Measurements from ENCODE around the gene PON1. TPM values are rescaled to one million over a fixed set of nuclear protein-coding genes. Genes with fewer than 3 reads are reported as not detected.

The PON1 gene
- total RNA-seq, 3 donors from 2014 or later: not detected

- Histone ChIP-seq H3K9me3 (no peaks in the 10 kb centered on the region), H3K4me1 (ENCODE audit: low read depth) (no peaks in the 10 kb centered on the region), H3K36me3 (ENCODE audit: low read depth) (no peaks in the 10 kb centered on the region), H3K4me3 (no peak overlapping the region)
- no peak for TF ChIP-seq CTCF (IDR thresholded peaks at IDR 0.05)
- intact Hi-C loops (cut with DNase I, micrococcal nuclease): no loop called here
- DNase-seq (no peak), ATAC-seq (no peak)
These were observed 58.7 kb downstream of the PON1 start for GRCh38 chr7:95265634-95266033.

- no peak for TF ChIP-seq CTCF (IDR thresholded peaks at IDR 0.05)
- DNase-seq (no peak), ATAC-seq (no peak)
- no peaks in the 10 kb centered on the region for H3K36me3 ChIP-seq (ENCODE audit: low read depth)
- H3K4me3 ChIP-seq: no peak overlapping the region
- intact Hi-C loops (cut with DNase I, micrococcal nuclease): no loop called here
- no peaks in the 10 kb centered on the region for H3K9me3 ChIP-seq
- H3K4me1 ChIP-seq (ENCODE audit: low read depth): no peaks in the 10 kb centered on the region
These were observed 59.9 kb downstream of the PON1 start for GRCh38 chr7:95264363-95264891.

- no peaks in the 10 kb centered on the region for H3K4me1 ChIP-seq (ENCODE audit: low read depth)
- no peak overlapping the region for H3K4me3 ChIP-seq
- ATAC-seq: no peak
- no peak for DNase-seq
- intact Hi-C loops (cut with DNase I, micrococcal nuclease): no loop called here
- no peaks in the 10 kb centered on the region for H3K9me3 ChIP-seq
- no peaks in the 10 kb centered on the region for H3K36me3 ChIP-seq (ENCODE audit: low read depth)
- TF ChIP-seq CTCF (IDR thresholded peaks at IDR 0.05): no peak
These were observed 60.5 kb downstream of the PON1 start for GRCh38 chr7:95263785-95264362.

- DNase-seq (no peak), ATAC-seq (no peak)
- TF ChIP-seq CTCF (IDR thresholded peaks at IDR 0.05): no peak
- Histone ChIP-seq H3K36me3 (ENCODE audit: low read depth) (no peaks in the 10 kb centered on the region), H3K4me1 (ENCODE audit: low read depth) (no peaks in the 10 kb centered on the region), H3K9me3 (no peaks in the 10 kb centered on the region), H3K4me3 (no peak overlapping the region)
- intact Hi-C loops (cut with DNase I, micrococcal nuclease): no loop called here
These were observed 61.5 kb downstream of the PON1 start for GRCh38 chr7:95262875-95263274.

GRCh38 chr7:95261895-95262415 lies 62.4 kb downstream of the PON1 start:
- Histone ChIP-seq H3K4me3 (no peak overlapping the region), H3K9me3 (no peaks in the 10 kb centered on the region), H3K4me1 (ENCODE audit: low read depth) (no peaks in the 10 kb centered on the region), H3K36me3 (ENCODE audit: low read depth) (no peaks in the 10 kb centered on the region)
- no peak for ATAC-seq
- intact Hi-C loops (cut with DNase I, micrococcal nuclease): no loop called here
- DNase-seq: no peak
- TF ChIP-seq CTCF (IDR thresholded peaks at IDR 0.05): no peak
